ENCODE results near the gene APOC1. TPM values are rescaled to one million over a fixed set of nuclear protein-coding genes. Genes with fewer than 3 reads are reported as not detected.
"Not testable (repeated sequence)": the region's sequence is repeated elsewhere in the genome, so short reads cannot be mapped to it uniquely, and the experiment has no call there.

APOC1 gene
- total RNA-seq, 1 donor from 2014 or later = not detected

DNA sequence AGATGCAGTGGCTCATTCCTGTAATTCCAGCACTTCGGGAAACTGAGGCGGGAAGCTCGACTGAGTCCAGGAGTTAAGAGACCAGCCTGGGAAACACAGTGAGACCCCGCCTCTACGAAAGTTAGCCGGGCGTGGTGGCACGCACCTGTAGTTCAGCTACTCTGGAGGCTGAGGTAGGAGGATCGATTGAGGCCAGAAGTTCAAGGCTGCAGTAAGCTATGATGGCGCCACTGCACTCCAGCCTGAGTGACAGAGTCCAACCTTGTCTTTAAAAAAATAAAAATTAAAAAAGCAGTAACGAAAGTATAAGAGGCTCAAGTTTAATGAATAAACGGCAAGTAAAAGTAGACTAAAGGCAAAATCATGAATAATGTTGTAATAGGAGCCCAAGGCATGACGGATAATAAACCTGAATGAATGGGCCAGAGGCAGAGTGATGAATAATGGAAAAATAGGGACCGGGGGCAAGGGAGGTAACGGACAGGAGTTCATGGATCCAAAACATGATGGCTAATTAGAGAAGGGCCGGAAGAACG lies 24.5 kb upstream of the APOC1 start:
- no peak for DNase-seq (ENCODE audit: low spot score)

DNA sequence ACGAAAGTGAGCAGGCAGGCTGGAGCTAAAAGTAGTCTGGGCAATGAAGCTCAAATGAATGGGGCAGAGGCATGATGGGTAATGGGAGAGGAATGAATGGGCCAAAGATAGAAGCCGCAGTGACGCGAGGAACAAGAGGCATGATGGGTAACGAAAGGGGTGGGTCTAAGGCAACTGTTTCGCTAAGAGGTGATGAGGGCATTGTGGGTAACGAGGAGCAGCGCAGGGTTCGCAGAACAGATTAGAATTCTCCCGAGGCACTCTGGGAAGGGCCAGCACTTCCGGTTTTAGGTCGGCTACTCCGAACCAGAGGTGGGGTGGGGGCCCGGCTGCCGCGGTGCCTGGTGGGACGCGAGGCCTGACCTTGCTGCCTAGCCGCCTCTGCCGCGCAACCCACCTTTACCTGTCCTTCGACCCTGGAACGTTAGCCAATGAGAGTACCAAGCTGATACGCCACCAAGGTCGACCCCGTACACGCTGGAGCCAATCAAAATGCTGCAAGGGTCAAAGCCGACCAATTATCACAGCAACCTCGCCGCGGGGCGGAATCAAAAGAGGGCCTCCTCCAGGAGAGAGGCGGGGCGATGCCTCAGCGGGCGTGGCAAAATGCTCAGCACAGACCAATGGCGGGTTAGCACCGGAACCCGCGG lies 23.9 kb upstream of the APOC1 start:
- DNase-seq (ENCODE audit: low spot score) = peak; percentile 100

DNA sequence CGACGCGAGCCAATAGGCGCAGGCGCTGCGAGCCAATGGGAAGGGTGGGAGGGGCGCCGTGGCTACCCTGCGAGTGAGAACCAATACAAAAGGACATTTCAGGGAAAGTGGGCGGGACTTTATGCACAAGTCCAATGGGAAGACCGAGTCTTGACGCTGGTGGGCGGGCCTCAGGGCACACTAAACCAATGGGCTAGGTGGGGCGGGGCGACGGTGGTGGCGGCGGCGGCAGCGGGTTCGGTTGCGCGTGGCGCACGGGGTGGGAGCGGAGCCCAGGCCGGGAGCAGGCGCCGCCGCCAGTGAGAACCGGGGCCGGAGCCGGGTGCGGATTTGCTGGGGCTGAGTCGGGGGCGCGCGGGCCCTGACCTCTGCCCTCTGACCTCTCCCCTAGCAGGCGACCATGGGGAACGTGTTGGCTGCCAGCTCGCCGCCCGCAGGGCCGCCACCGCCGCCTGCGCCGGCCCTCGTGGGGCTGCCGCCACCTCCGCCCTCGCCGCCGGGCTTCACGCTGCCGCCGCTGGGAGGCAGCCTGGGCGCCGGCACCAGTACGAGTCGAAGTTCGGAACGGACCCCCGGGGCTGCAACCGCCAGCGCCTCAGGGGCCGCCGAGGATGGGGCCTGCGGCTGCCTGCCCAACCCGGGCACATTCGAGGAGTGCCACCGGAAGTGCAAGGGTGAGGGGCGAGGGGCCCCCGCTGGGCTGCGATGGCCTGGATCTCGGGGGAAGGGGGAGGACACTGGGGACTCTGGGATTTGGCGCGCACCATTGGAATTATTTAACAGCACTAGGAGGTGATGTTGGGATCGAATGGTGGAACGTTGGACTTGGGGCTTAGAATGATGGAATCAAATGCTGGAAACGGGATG lies 23.2 kb upstream of the APOC1 start, which contains the start of gene TOMM40:
TSS of gene TOMM40 (plus strand) at position 239 of the 867 bp plus-strand sequence. CDS start at position 401, 162 bp downstream.
- DNase-seq (ENCODE audit: low spot score) = peak; percentile 21

DNA sequence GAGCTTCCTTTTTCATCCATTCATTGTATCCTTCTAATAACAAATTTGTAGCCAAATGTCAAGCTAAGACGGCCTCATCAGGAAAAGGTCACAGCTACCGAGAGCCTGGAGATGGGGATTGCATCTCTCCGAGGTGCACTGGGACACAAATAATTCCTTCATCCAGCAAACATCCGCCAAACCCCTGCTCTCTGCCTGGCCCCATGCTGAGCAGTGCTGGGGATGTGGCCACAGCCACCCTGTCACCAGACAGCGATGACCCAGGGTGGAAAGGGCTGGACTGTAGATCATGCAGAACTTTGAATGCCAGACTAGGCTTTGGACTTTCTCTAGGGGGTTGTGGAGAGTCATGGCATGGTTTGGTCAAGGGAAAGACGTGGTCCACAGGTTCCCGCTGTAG lies 21.5 kb upstream of the APOC1 start:
- no peak for DNase-seq (ENCODE audit: low spot score)

DNA sequence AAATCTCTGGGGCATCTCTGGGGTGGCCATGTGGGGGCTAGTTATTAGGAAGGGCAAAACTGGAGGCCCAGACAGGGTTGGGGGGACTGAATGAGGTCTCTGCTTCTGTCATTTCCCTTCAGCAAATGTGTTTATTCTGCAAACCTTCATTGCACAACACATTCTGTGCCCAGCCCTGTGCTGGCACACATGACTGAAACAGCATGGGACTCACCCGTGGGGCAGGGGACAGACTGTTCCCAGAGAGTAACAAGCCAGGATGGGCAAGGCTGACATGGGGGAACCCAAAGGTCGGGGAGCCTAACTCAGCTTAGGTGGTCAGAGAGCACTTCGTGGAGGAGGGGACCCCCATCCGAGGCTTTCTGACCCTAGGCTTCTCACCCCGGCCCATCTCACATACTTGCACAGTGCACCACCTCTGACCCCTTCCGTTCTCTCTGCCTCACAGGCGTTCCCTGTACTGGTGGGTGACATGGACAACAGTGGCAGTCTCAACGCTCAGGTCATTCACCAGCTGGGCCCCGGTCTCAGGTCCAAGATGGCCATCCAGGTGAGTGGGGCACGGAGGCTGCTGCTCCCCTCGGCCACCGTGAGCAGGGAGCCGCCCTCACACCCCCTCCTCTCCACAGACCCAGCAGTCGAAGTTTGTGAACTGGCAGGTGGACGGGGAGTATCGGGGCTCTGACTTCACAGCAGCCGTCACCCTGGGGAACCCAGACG lies 20.9 kb upstream of the APOC1 start:
- no peak for DNase-seq (ENCODE audit: low spot score)

DNA sequence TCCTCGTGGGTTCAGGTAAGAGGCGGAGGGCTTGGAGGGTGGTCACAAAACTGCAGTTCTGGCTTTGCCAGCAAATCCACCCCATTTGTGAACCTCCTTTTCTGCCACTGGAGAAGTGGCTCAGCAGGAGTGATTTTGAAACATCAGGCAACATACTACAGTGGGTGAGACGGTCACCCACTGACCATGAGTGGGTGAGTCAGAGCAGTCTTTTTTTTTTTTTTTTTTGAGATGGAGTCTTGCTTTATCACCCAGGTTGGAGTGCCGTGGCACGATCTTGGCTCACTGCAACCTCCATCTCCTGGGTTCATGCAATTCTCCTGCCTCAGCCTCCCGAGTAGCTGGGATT lies 20.4 kb upstream of the APOC1 start:
- no peak for DNase-seq (ENCODE audit: low spot score)

DNA sequence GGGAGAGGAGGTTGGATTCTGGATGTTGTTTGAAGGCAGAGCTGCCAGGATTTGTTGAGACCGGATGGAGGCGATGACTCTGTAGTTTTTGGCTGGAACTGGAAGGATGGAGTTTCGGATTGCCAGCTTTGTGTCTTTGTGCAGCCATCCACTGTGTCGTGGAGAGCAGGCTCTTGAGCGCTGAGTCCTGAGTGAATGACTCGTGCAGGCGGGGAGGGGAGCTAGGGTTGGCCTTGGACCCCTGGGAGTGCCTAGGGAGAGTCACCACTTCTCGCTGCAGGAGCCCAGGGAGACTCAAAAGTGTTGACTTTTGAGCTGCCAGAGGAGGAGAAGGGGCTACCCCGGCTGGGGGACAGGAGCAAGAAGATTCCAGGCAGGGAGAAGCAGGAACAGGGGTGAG lies 19.5 kb upstream of the APOC1 start:
- DNase-seq (ENCODE audit: low spot score) = no peak

DNA sequence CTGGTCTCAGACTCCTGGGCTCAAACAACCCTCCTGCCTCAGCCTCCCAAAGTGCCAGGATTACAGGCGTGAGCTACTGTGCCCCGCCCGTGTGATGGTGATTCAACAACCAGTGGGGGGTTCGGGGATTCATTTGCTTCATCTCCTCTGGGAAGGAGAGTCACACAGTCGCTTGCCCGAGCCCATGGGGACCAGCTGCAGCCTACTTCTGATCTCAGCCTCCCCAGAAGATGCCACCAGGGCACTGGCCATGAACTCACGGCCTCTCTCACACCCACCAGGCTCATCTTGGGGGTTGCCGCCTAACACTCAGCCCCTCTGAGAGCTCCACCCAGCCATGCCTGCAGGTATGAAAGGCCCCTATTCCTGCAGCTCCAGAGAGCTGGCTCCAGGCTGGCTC lies 16.6 kb upstream of the APOC1 start:
- no peak for DNase-seq (ENCODE audit: low spot score)

DNA sequence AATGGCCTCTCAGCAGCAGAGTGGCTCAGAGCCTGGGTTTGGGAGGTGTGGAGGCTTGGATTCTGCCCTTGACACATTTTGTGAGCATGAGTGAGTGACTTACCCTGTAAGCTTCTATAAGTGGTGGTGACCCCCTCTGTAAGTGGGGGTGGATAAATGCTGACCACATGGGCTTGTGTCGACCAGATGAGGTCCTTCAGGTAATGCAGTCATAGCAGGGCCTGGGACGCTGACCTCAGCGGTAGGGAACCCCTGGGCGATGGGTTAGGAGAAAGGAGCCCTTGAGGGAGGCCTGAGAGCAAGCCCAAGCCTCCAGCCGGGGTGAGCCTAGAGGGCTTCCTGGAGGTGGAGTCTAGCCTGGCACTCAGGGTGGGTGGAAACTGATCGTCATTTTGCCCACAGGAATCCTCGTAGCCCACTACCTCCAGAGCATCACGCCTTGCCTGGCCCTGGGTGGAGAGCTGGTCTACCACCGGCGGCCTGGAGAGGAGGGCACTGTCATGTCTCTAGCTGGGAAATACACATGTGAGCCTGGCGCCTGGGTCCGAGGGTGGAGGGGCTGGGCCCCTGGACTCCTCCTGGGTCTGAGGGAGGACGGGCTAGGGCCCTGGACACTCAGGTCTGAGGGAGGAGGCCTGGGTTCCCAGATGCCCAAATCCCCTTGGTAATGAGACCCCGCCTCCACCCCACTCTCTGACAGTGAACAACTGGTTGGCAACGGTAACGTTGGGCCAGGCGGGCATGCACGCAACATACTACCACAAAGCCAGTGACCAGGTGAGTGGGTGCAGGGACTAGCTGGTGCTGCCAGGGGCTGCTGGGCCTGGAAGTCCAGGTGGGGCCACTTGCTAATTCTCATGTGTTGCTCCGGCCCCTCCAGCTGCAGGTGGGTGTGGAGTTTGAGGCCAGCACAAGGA lies 13.8 kb upstream of the APOC1 start:
- DNase-seq (ENCODE audit: low spot score) = no peak

DNA sequence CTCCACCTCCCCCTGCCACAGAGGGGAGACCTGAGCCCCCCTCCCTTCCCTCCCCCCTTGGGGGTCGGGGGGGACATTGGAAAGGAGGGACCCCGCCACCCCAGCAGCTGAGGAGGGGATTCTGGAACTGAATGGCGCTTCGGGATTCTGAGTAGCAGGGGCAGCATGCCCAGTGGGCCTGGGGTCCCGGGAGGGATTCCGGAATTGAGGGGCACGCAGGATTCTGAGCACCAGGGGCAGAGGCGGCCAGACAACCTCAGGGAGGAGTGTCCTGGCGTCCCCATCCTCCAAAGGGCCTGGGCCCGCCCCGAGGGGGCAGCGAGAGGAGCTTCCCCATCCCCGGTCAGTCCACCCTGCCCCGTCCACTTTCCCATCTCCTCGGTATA lies 11.2 kb upstream of the APOC1 start:
- no peak for DNase-seq (ENCODE audit: low spot score)

DNA sequence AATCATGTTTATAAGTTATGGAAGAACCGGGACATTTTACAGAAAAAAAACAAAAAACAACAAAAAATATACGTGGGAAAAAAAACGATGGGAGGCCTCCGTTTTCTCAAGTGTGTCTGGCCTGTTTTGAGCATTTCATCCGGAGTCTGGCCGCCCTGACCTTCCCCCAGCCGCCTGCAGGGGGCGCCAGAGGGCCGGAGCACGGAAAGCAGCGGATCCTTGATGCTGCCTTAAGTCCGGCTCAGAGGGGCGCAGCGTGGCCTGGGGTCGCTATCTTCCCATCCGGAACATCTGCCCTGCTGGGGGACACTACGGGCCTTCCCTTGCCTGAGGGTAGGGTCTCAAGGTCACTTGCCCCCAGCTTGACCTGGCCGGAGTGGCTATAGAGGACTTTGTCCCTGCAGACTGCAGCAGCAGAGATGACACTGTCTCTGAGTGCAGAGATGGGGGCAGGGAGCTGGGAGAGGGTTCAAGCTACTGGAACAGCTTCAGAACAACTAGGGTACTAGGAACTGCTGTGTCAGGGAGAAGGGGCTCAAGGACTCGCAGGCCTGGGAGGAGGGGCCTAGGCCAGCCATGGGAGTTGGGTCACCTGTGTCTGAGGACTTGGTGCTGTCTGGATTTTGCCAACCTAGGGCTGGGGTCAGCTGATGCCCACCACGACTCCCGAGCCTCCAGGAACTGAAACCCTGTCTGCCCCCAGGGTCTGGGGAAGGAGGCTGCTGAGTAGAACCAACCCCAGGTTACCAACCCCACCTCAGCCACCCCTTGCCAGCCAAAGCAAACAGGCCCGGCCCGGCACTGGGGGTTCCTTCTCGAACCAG lies 10.6 kb upstream of the APOC1 start:
- peak; percentile 69 for DNase-seq (ENCODE audit: low spot score)

DNA sequence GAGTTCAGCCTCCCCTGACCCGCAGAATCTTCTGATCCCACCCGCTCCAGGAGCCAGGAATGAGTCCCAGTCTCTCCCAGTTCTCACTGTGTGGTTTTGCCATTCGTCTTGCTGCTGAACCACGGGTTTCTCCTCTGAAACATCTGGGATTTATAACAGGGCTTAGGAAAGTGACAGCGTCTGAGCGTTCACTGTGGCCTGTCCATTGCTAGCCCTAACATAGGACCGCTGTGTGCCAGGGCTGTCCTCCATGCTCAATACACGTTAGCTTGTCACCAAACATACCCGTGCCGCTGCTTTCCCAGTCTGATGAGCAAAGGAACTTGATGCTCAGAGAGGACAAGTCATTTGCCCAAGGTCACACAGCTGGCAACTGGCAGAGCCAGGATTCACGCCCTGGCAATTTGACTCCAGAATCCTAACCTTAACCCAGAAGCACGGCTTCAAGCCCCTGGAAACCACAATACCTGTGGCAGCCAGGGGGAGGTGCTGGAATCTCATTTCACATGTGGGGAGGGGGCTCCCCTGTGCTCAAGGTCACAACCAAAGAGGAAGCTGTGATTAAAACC lies 9.9 kb upstream of the APOC1 start:
- DNase-seq (ENCODE audit: low spot score) = peak; percentile 29

DNA sequence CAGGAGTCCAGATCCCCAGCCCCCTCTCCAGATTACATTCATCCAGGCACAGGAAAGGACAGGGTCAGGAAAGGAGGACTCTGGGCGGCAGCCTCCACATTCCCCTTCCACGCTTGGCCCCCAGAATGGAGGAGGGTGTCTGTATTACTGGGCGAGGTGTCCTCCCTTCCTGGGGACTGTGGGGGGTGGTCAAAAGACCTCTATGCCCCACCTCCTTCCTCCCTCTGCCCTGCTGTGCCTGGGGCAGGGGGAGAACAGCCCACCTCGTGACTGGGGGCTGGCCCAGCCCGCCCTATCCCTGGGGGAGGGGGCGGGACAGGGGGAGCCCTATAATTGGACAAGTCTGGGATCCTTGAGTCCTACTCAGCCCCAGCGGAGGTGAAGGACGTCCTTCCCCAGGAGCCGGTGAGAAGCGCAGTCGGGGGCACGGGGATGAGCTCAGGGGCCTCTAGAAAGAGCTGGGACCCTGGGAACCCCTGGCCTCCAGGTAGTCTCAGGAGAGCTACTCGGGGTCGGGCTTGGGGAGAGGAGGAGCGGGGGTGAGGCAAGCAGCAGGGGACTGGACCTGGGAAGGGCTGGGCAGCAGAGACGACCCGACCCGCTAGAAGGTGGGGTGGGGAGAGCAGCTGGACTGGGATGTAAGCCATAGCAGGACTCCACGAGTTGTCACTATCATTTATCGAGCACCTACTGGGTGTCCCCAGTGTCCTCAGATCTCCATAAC lies 8.8 kb upstream of the APOC1 start, which contains the start of gene APOE:
TSS of gene APOE (plus strand) at position 360 of the 724 bp plus-strand sequence. CDS start 829 bp downstream, outside the sequence.
- peak; percentile 64 for DNase-seq (ENCODE audit: low spot score)

DNA sequence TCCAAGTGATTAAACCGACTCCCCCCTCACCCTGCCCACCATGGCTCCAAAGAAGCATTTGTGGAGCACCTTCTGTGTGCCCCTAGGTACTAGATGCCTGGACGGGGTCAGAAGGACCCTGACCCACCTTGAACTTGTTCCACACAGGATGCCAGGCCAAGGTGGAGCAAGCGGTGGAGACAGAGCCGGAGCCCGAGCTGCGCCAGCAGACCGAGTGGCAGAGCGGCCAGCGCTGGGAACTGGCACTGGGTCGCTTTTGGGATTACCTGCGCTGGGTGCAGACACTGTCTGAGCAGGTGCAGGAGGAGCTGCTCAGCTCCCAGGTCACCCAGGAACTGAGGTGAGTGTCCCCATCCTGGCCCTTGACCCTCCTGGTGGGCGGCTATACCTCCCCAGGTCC lies 6.8 kb upstream of the APOC1 start:
- DNase-seq (ENCODE audit: low spot score) = no peak

DNA sequence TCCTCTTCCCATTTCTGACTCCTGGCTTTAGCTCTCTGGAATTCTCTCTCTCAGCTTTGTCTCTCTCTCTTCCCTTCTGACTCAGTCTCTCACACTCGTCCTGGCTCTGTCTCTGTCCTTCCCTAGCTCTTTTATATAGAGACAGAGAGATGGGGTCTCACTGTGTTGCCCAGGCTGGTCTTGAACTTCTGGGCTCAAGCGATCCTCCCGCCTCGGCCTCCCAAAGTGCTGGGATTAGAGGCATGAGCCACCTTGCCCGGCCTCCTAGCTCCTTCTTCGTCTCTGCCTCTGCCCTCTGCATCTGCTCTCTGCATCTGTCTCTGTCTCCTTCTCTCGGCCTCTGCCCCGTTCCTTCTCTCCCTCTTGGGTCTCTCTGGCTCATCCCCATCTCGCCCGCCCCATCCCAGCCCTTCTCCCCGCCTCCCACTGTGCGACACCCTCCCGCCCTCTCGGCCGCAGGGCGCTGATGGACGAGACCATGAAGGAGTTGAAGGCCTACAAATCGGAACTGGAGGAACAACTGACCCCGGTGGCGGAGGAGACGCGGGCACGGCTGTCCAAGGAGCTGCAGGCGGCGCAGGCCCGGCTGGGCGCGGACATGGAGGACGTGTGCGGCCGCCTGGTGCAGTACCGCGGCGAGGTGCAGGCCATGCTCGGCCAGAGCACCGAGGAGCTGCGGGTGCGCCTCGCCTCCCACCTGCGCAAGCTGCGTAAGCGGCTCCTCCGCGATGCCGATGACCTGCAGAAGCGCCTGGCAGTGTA lies 6.2 kb upstream of the APOC1 start:
- no peak for DNase-seq (ENCODE audit: low spot score)

DNA sequence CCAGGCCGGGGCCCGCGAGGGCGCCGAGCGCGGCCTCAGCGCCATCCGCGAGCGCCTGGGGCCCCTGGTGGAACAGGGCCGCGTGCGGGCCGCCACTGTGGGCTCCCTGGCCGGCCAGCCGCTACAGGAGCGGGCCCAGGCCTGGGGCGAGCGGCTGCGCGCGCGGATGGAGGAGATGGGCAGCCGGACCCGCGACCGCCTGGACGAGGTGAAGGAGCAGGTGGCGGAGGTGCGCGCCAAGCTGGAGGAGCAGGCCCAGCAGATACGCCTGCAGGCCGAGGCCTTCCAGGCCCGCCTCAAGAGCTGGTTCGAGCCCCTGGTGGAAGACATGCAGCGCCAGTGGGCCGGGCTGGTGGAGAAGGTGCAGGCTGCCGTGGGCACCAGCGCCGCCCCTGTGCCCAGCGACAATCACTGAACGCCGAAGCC lies 5.6 kb upstream of the APOC1 start:
- no peak for DNase-seq (ENCODE audit: low spot score)

DNA sequence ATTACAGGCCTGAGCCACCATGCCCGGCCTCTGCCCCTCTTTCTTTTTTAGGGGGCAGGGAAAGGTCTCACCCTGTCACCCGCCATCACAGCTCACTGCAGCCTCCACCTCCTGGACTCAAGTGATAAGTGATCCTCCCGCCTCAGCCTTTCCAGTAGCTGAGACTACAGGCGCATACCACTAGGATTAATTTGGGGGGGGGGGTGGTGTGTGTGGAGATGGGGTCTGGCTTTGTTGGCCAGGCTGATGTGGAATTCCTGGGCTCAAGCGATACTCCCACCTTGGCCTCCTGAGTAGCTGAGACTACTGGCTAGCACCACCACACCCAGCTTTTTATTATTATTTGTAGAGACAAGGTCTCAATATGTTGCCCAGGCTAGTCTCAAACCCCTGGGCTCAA lies 4.6 kb upstream of the APOC1 start:
- DNase-seq (ENCODE audit: low spot score) = no peak

DNA sequence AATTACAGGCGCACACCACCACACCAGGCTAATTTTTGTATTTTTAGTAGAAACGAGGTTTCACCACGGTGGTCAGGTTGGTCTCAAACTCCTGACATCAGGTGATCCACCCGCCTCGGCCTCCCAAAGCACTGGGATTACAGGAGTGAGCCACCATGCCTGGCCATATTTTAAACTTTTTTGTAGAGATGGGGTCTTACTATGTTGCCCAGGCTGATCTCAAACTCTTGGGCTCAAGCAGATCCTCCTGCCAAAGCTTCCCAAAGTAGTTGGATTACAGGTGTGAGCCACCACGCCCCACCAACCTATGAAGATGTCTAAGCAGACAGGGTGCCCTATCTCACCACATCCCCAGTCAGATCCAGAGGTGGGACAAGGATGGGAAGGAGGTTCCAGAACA lies 2.5 kb upstream of the APOC1 start:
- not testable (repeated sequence) for DNase-seq (ENCODE audit: low spot score)

Data from umbilical cord (tissue), 2 donors.